Endometrial microvascular endothelial cells (primary cell): ENCODE results near the gene PTP4A2. TPM values are rescaled to one million over a fixed set of nuclear protein-coding genes. Genes with fewer than 3 reads are reported as not detected.

Experiments
- in situ Hi-C: cut with HindIII; loops from 2 replicates; pipeline ENCODE4 v1.10.0; 2017; ENCODE audit warnings: low sequenced_read_pairs, low pct_unique_long_range_greater_than_20kb; ENCODE audit errors: inconsistent ontology term
- total RNA-seq: library from RNA; depleted of rRNA; stranded (reverse); fragments of >200 nt; gene quantifications from one replicate; pipeline ENCODE4 v1.2.3, GENCODE V29; 2015; ENCODE audit errors: inconsistent ontology term

Gene PTP4A2
- 293 TPM for total RNA-seq

DNA sequence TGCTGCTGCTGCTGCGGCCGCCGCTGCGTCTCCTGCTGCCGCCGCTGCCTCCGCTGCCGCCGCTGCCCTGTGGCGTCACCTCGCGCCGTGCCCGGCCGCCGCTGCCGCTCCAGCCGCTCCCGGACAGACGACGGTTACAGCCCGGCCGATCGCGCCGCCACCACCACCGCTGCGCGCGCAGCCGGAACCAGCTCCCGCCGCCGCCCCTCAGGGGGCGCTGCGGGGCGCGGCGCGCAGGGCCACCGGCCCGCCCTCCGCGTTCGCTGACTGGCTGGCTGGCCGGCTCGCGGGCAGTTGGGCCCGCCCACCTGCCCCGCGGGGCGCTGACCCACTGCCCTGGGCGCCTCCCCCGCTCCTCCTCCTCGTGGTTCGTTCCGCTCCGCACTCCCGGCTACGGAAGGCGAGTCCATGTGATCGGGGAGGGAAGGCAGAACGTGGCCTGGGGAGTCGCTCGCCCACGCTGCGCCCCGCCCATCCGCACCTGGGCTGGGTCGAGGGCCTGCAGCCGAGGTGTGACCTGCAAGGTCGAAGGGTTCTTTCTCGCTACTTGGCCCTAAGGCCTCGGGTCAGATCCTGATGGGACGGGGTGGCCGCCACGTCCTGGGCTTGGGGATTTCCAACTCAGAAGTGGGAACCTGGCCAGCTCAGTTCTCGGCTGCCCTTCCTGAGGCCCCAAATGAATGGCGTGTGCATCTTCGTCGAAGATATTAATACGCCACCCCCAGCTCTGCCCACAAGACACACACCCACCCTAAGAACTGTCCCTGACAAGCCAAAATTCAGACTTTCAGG is at the start of gene PTP4A2:
PTP4A2 (minus strand) TSS at position 185 of the 792 bp plus-strand sequence. CDS start 19,303 bp downstream, outside the sequence.
- in situ Hi-C loops, result no loop called here

DNA sequence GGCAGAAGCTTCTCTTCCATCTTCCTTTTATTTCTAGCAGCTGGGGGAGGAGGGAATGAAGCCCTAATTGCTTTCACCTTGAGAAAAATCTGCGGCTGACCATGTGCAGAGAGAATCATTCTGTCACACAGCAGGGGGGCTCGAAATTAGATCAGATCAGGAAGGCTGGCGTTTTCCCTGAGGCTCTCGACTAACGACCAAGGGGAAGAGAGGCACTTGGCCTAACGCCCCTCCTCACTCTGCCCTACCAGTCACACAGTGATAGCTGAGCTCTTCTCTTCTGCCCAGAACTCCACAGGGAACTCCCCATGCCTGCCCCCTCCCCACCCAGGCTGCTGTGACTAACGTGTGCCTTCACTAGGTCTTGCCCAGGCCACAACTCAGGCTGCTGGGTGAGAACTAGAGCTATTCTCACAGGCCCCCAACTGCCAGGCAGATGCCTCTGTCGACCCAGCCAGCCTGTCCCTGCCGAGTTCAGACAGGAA is 49.0 kb upstream of the PTP4A2 start:
- in situ Hi-C loops, result no loop called here

DNA sequence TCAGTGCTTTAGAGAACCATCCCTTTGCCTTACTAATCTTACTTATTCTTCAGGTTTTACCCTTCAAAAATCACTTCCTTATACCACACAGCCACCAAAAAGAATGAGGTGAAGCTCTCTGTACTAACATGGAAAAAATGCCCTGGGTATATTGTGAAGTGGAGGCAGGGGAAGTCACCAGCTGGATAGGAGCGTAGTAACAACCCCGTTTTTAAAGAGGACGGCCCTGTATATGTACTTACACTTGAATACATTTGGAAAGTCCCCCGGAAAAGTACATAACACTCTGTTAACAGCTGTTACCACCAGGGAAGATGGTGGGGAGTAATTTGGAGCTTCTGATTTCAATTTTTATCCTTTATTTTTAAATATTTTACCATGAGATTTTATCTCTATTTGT is 47.3 kb upstream of the PTP4A2 start:
- in situ Hi-C loops, result no loop called here

DNA sequence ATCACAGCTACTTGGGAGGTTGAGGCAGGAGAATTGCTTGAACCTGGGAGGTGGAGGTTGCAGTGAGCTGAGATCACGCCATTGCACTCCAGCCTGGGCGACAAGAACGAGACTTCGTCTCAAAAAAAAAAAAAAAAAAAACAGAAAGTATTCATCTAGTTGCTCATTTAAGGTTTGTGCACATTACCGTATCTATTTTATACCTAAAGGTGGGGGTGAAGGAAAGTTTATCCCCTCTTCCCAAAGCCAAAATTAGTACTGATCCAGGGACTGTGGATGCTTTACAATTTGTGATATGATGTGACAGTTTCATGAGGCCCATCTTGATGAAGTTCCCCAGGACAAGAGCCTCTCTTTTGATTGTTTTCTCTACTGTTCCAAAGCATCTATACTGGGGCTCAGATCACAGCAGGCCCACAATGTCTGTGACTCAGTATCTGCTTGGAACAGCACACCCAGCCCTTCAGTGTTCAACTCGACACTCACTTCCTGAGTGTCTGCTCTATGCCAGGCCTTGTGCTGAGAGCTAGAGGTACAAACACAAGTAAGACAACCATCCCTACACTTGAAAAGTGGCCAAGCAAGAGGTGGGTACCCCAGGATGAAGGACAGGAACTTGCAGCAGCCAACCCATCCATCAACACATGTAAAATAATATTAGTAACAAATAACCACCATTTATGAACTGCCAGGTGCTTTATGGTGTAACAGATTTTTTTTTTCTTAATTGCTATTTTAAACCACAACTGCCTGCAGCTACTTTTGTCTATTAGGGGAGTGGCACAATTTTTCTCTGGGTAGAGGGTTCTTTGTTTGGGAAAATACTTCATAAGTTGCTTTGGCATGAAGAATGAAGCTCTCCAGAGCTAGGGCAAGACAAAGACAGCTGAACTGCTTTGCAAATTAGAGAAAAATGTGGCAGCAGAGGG is 46.5 kb upstream of the PTP4A2 start:
- in situ Hi-C loops, result no loop called here

DNA sequence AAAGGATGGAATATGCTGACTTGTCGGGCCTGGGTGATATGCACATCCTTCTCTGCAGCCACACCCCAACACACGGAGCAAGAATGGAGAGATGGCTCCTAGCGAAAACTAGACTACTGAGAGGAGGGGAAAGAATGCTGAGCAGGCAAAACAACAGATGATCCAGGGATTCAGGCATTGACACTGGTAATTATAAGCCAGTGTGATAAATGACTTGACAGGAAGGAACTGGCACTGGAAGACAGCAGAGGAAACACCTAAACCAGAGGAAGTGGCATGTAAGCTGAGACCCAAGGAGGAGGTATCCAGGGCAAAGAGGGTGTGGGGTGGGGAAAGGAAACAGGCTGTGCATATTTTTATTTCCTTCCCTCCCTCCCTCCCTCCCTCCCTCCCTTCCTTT is 43.8 kb upstream of the PTP4A2 start:
- in situ Hi-C loops, result no loop called here

DNA sequence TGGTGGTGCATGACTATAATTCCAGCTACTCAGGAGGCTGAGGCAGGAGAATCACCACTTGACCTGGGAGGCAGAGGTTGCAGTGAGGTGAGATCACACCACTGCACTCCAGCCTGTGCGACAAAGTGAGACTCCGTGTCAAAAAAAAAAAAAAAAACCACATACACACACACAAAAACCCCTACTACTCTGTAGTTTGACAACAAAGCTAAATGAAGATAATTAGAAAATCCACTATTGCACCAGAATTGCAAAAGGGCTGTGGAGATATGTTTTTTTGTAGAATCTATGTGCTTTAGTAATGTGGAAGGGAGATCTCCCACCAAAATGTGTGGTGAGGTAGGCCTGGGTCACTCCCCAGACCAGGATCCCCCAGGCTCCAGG is 43.3 kb upstream of the PTP4A2 start:
- in situ Hi-C loops, result no loop called here

DNA sequence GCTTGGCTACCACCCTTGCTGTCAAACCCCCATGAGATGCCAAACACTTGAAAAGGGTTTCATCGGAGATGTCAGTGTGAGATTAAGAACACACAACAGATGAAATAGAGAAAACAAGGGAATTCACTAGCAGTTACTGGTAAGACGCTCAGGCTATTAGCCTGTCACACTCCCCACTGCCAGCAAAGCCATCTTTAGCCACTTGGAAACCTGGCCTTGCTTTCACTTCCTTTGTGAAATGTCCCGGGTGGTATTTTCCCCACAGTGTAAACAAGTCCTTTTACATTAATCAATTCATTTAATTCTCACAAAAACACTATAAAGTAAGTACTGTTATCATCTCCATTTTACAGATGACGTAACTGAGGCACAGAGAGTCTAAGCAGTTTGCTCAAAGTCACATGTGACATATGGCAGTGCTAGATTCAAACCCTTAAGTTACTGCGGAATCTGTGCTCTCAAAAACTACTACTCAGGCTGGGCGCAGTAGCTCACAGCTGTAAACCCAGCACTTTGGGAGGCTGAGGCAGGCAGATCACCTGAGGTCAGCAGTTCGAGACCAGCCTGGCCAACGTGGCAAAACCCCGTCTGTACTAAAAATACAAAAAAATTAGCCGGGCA is 42.8 kb upstream of the PTP4A2 start:
- in situ Hi-C loops, result no loop called here

DNA sequence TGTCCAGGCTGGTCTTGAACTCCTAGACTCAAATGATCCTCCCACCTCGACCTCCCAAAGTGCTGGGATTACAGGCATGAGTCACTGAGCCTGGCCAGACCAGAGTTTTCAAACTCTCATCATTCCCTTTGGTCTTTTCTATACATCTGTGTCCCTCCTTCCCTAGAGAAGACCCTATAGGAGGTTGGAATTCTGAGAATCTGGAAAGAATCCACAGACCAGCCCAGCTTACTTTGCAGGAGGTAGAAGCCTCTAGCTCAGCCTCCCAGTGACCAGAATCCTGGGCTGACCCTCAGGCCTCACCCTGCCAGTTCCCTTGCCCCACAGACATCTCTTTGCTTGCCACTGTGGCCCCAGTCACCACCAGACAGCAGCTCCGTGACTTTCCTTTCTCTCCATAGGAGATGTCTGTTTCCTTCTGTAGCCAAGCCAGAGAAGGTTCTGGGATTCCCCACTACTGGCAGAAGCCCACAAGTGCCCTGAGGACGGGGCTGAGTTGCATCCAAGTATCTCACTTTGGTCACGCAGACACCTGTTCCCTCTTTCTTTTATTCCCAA is 40.8 kb upstream of the PTP4A2 start:
- in situ Hi-C loops, result no loop called here

DNA sequence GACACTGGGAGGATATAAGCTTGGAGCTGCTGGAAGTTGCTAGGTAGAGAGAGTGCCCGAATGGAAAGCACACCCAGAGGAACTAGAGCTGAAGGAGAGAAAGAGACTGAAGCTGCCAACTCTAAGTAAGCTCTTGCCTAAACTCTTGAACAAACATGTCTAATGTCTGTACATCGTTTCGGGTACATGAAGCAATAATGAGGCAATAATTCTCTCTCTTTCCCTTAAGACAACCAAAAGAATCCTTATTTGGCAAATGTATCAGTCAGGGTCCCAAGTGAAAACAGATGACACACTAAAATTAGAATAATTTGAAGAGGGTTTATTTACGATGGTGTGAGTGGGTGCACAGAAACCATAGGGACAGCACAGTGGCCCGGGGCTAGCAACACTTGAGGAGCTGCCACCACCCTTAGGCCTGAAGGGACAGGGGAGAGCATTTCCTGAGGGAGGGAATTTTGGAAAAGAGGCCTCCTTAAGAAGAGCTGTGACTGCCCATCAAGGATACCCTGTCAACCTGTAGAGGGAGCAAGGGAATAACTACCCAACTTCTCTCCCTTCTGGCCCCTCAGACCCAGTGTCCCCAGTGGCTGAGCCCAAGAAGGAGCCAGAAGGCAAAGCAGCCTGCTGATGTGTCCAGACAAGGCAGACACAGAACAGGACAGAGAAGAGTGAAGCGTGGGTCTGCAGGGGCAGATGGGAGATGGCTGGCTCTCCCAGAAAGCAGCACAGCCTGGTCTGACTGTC is 39.4 kb upstream of the PTP4A2 start:
- in situ Hi-C loops, result no loop called here

DNA sequence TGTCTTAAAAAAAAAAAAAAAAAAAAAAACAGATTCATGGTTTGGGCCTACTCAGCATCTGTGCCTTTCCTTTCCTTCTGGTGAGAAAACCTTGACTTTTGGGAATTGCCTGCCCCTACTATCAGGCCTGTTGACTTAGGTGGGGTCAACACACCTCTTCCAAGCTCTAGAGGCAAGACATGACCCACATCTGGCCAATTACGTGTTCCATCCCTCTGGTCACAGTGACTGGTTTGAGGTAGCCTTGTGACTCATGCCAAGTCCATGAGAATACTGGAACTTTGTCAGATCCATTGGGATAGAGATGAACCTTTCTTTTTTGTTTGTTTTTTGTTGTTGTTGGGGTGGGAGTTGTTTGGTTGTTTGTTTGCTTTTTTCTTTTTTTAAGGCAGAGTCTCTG is 38.2 kb upstream of the PTP4A2 start:
- in situ Hi-C loops, result no loop called here

DNA sequence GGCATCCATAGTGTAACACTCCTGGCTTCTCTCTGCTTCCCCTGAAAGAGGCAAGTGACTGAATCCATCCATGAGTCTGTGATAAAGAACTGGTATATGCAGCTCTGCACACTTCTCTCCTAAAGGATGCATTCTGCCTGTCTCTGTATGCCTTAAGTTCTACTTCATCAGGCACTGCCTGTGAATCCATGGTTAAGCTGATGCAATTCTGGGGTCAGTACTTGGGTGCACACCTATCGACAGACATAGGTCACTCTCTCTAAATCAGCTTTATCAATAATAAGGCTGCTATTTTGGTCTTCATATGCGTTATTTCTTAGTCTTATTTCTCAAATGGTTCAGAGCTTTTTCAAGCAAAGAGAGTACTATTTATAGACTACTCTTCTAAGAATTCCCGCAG is 32.7 kb upstream of the PTP4A2 start:
- in situ Hi-C loops, result no loop called here

DNA sequence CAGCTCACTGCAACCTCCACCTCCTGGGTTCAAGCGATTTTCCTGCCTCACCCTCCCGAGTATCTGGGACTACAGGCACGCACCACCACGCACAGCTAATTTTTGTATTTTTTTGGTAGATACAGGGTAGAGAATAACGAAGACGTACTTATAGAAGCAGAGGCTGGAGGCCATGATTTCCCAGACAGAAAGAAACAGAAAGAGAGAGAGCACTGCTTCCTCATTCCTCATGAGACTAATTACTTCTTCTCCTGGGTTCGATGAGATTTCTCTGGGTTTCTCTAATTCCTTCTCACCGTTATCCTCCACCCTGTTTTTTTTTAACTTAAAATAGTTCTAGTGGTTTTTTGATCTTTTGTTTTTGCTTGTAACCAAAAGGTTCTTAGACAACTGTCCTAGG is 23.4 kb upstream of the PTP4A2 start:
- in situ Hi-C loops, result no loop called here

DNA sequence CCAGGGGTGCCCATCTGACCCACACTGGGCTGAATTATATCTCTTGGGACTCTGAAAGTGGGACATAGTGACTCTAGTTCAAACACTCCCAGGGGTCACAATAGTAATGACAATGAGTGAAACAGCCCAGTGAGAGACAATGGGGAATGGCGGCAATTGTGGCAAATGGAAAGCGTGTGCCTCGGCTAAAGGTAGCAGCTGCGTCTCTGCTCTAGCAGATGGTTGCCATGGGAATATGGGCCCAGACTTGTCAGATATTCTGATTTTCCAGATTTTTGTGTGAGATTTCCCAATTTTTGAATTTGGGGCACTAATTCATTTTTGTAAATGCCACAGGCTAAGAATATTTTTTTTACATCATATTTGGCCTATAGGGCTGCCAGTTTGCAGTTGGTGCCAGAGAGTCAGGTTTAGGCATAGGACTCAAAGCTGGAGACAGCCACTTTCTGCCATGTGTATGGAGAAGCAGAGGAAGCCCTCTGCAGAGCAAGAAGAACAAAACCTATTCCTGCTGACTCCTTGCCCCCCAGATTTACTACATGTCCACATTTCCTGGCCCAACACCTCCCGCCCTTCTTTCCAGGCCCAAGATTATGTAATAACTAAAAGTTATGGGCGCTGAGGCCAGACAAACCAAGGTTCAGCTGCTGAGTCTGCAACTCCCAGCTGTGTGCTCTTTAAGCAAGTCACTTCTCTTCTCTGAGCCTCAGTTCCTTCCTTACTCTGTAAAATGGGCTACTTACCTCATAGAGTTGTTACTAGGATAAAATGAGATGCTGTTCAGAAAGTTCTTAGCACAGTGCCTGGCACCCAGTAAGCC is 21.6 kb upstream of the PTP4A2 start:
- in situ Hi-C loops, result no loop called here

DNA sequence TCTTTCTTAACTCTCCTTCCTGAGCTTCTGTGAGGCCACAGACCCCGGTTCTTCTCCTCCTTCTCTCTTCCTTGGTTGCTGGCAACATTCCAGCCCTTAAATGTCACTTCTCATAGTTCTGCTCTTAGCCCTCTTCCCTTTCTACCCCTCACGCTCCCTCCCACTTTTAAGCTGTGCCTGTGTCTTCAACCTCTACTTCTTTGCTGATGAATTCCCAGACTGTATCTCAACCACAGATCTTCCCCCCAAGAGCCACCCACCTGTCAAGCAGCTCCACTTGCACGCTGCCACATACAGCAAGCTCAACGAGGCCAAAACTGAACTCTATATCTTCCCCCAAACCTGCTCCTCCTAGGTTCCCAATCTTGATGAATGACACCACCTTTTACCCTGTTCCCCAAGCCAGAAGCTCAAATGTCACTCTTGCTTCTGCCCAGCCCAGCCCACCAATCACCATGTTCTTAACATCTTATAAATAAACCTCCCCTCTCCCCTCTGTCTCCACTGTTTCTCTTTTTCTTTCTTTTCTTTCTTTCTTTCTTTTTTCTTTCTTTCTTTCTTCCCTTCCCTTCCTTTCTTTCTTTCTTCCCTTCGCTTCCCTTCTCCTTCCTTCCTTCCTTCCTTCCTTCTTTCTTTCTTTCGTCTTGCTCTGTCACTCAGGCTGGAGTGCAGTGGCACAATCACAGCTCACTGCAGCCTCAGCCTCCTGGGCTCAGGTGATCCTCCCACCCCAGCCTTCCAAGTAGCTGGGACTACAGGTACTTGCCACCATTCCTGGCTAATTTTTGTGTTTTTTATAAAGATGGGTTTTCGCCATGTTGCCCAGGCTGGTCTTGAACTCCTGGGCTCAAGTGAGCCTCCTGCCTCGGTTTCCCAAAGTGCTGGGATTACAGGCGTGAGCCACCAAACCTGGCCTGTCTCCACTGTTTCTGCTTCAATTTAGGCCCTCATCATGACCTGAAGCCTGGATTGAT is 19.8 kb upstream of the PTP4A2 start:
- in situ Hi-C loops, result no loop called here

DNA sequence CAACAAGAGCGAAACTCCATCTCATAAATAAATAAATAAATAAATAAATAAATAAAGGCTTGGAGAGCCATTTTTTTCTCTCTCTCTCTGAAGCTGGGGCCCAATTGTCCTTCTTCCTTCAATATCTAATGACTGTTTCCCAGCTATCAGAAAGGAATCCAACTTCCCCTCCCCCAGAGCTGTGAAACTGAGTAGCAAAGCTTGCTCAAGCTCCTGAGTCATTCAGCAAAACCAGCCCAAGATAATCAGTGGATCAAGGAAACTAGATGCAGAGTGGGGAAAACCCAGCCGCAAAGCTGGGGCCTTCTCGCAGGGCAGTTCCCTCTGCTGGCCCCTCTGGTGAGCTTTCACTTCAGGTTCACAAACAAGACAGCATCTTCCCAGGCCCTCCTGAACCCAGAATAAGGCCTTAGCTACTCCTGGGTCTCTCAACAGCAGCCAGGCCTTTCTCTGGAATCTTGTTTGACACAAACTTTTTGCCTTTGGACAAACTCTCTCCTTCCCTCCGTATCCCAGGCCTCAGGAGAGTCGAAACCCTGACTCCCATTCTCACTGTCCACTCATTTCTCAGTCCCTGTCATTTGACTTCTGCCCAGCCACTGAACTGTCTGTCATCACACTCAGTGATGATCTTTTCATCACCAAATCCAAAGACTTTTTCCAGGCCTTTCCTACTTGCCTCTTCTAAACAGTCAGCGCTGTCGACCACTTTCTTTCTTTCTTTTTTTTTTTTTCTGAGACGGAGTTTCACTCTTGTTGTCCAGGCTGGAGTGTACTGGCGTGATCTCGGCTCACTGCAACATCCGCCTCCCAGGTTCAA is 18.0 kb upstream of the PTP4A2 start:
- in situ Hi-C loops, result no loop called here
